HL-60/S4 treated with retinoic acid at 250 ng/mL for 4 days and 3 days (cell line): ENCODE data around the gene METTL14.
"Not testable (repeated sequence)": the region's sequence is repeated elsewhere in the genome, so short reads cannot be mapped to it uniquely, and the experiment has no call there.

Source experiments
- in situ Hi-C: fragments of 300-500 bp; cut with MboI; formaldehyde crosslinking; loops from 2 replicates; pipeline ENCODE4 v1.7.0; 2022; ENCODE audit warnings: low sequenced_read_pairs

The METTL14 gene

GRCh38 chr4:118684873-118685811 is at the start of gene METTL14:
METTL14 (plus strand) TSS chr4:118685392; CDS start chr4:118685535, 143 bp downstream.
- in situ Hi-C loops = no loop called here

GRCh38 chr4:118636126-118636525 is 49.1 kb upstream of the METTL14 start:
- in situ Hi-C loops = not testable (repeated sequence)

- in situ Hi-C loops = not testable (repeated sequence)
Observed at GRCh38 chr4:118664665-118665064, 20.5 kb upstream of the METTL14 start.

- in situ Hi-C loops = not testable (repeated sequence)
Observed at GRCh38 chr4:118669220-118669619, 16.0 kb upstream of the METTL14 start.

- in situ Hi-C loops = not testable (repeated sequence)
Observed at GRCh38 chr4:118670968-118671367, 14.2 kb upstream of the METTL14 start.

GRCh38 chr4:118676128-118676527 is 9.1 kb upstream of the METTL14 start:
- in situ Hi-C loops = no loop called here

- in situ Hi-C loops = no loop called here
Observed at GRCh38 chr4:118680808-118681207, 4.4 kb upstream of the METTL14 start.

GRCh38 chr4:118682928-118683327 is 2.3 kb upstream of the METTL14 start:
- in situ Hi-C loops = no loop called here

GRCh38 chr4:118683513-118683912 is 1.7 kb upstream of the METTL14 start:
- in situ Hi-C loops = no loop called here

- in situ Hi-C loops = no loop called here
Observed at GRCh38 chr4:118703118-118703517, 17.9 kb downstream of the METTL14 start.

- in situ Hi-C loops = no loop called here
Observed at GRCh38 chr4:118711052-118711451, 25.9 kb downstream of the METTL14 start.

GRCh38 chr4:118712872-118713271 is 27.7 kb downstream of the METTL14 start:
- in situ Hi-C loops = no loop called here

- in situ Hi-C loops = no loop called here
Observed at GRCh38 chr4:118714682-118715081, 29.5 kb downstream of the METTL14 start.

GRCh38 chr4:118716304-118716703 is 31.1 kb downstream of the METTL14 start:
- in situ Hi-C loops = no loop called here

- in situ Hi-C loops = no loop called here
Observed at GRCh38 chr4:118718511-118719170, 33.4 kb downstream of the METTL14 start.

- in situ Hi-C loops = no loop called here
Observed at GRCh38 chr4:118721752-118722151, 36.6 kb downstream of the METTL14 start.

GRCh38 chr4:118723369-118723768 is 38.2 kb downstream of the METTL14 start:
- in situ Hi-C loops = no loop called here

- in situ Hi-C loops = no loop called here
Observed at GRCh38 chr4:118727360-118727759, 42.2 kb downstream of the METTL14 start.

GRCh38 chr4:118729287-118730286 is 44.4 kb downstream of the METTL14 start:
- in situ Hi-C loops = no loop called here

- in situ Hi-C loops = no loop called here
Observed at GRCh38 chr4:118730683-118731082, 45.5 kb downstream of the METTL14 start.
